HG03060 (cell line): ENCODE measurements around the gene CGB1.

Experiments
- ATAC-seq: cut with Tn5 transposase; IDR thresholded peaks from one replicate; pipeline ENCODE4 v1.9.1; 2021; ENCODE audit warnings: low read depth, moderate number of reproducible peaks; ENCODE audit not compliant: unreplicated experiment

Gene CGB1

DNA sequence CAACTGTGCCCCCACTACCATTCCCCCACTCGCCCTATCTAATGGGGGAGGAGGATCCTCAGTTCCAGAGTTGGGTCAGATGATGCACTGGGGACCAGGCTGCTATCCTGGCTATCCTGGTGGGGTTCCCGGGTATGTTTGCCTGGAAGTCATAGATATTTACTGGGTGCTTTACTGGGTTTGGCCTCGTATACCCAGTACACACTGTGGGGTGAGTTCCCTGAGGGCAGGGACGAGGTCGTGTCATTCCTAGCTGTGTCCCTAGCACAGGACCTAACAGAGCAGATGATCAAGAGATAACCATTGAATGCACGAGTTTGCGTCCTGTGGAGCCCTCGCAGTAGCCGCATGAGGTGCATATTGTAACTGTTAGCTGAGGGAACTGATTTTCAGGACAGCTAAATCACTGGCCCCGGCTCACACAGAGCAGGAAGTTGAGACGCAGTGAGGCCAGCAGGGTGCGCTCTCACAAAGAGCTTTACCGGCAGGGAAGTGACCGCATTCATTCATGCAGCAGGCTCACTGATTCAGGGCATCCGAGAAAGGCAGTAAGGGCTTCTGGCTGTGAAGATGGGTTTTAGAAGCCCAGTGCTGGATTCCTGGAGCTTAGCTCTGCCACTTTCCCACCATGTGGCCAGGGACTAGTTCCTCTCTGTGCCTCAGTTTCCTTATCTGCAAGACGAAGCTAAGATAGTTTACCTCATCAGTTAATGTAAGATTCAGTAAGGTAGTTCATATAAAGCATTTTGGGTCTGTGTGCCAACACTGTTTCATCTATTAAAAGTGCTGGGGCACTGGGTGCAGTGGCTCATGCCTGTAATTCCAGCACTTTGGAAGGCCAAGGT is 37.0 kb downstream of the CGB1 start:
- no peak for ATAC-seq

DNA sequence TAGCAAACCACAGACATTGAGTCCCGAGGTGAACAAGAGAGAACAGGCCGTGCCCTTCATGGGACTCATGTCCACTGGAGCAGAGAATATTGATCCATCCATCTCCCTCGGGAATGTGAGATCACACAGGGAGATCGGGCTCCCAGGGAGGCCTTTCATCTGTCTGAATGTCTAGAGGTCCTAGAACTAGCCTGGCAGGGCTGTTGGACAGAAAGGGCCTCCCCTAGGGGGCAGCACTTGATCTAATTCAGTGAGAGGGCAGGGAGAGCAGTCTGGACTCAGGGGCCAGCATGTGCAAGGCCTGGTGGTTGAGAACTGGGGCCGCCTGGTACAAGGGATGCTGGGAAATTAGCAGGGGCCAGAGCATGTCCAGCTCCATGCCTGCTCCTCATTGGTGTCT is 38.7 kb downstream of the CGB1 start:
- no peak for ATAC-seq

DNA sequence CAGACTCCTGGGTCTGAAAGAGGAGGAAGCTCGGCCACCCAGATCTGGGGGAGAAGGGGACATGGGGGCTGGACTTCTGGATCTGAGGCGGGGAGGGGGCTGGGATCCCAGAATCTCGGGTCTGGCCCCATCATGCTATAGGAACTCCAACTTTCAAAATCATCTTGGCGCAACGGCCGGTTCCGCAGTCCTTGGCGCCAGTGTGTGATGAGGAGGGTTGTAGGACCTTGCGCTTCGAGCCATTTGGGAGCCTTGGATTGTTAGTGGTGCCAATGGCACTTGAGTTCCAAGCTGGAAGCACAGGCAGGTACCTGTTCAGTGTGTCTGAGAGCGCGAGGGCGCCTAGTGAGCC is 42.7 kb downstream of the CGB1 start:
- no peak for ATAC-seq

DNA sequence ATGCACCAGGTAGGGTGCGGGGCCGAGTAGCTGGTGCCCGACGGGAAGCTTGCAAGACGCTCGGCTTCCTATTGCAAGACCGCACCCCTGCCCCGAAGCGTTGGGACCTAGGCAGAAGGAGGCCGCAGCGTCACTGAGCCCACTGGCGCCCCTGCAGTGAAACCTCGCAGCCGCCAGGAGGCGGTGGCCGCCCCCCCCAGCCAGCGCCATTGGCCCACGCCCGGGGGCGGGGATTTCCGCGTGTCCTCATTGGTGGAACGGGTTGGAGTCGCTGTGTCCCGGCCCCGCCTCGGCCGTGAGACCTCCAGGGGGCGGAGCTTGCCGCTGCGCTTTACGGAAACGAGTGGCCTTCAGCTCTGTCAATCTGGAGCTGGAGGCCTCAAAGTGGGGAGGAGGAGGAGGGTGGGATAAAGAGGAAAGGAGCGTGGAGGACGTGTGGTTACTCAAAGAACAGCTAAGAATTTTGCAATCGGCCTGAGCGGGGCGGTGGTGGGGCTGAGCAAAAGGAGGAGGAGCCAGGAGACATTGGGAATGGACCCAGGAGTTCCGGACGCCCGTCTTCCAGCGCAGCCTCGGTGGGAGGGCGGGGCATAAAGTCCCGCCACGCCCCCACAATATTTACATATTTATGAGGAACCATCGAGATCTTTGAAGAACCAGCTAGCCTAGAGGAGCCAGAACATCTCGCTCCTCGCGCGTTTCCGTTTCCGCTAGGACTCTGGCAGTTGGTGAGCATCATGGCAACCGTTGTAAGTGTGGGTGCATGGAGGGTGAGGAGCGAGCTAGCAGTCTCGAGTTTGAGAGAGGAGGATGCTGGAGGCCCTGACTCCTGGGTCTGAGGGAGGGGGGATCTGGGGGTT is 43.3 kb downstream of the CGB1 start, which contains the start of the genes GYS1 and RUVBL2:
Gene GYS1 (minus strand): TSS at position 135 of the 860 bp plus-strand sequence. CDS start 197 bp downstream, outside the sequence.
Gene RUVBL2 (plus strand): TSS at position 713 of the 860 bp plus-strand sequence. CDS start 25 bp downstream, at position 738.
- peak; percentile 69 for ATAC-seq

DNA sequence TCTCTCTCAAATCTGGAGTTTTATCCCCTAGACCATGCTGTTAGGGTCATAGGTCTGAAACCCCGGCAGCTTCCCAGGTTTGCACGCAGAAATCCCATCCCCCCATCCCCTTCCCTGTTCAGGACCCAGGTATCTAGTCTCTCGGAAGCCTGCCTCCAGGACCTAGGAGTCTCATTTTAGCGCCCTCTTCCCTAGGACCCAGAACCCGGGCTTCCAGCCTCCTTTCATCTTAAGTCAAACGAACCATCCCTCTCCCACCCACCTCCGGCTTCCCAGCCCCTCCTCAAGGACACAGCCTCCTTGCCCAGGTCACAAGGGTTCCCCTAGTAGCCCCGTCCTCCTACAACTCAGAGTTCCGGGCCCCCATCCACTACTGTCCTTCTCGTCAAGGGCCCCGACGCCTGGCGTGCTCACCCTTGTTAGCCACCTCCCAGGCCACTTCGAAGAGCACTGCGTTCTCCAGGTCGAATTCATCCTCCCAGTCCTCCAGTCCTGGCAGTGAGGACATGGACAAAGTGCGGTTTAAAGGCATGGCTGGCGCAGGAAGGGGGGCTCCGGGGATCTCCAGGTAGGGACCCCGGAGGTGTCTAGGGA is 44.0 kb downstream of the CGB1 start:
- no peak for ATAC-seq

DNA sequence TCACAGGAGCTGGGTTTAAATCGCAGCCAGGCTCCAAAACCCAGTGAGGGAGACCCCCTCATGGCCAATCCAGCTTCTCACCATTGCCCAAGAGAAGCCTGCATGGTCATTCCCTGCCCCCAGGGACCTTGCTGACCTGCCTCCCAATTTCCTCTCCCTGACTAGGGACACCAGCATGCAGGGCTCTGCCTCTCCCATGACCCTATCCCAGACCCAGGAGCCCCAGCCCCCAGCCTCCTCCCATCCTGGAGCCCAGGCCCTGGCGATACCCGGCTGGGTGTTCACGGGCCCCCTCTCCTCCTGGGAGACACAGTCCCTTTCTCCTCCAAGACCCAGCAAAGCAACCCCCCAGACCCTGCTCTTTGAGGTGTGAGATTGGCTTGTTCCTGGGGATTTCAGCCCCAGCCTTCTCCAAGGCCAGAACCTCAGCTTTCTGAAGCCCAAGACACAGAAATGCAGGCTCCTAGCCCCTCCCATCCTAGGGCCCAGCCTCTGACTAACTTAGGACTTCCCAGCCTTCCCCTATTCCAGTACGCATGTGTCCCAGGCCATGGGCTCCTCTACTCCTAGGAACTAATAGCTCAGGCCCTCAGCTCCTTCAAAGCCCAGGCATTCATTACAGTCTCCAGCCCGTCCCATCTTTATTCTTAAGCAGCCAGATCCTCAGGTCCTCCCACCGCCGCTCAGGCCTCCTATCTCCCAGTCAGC is 44.7 kb downstream of the CGB1 start:
- ATAC-seq, result no peak

DNA sequence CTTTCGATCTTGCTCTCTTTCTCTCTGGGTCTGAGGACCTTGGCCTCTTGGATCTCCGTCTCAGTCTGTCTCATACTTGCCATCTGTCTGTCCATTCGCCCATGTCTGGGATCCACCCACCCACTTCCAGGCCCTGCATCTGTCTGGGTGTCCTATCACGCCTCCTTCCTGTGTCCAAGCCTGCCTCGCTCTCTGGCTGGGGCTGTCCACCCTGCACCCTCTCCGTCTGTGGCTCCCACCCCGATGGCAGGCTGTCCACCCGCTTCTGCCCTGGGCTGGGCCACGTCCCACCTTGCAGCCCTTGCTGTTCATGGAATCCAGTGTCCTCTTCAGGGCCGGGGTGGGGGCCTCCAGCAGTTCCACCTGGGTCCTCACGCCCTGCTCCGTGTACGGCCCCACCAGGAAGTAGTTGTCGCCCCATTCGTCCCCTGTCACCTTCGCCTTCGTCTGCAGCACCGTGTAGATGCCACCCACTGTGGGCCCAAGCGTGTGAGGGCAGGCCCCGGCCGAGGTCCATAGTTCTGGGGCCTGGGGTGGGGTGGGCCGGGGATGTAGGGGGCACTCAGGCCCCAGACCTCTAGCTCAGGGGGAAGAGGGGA is 45.6 kb downstream of the CGB1 start:
- no peak for ATAC-seq

DNA sequence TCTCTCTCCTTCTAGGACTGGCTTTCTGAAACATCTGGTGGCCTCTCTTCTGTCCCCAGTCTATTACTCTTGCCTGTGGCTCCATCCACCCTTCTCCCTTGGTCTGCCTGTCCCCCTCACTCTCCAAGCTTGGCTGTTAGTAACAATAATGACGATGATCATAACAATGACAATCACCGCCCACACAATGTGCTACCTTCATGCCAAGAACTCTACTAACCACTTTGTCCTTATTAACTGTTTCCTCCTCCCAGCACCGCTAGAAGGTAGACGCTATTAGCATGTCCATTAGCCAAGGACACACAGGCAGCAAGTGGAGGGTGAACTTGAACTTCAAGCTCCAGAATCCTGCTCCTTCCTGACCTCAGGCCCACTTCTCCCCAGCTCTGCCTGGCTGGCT is 46.3 kb downstream of the CGB1 start:
- no peak for ATAC-seq

DNA sequence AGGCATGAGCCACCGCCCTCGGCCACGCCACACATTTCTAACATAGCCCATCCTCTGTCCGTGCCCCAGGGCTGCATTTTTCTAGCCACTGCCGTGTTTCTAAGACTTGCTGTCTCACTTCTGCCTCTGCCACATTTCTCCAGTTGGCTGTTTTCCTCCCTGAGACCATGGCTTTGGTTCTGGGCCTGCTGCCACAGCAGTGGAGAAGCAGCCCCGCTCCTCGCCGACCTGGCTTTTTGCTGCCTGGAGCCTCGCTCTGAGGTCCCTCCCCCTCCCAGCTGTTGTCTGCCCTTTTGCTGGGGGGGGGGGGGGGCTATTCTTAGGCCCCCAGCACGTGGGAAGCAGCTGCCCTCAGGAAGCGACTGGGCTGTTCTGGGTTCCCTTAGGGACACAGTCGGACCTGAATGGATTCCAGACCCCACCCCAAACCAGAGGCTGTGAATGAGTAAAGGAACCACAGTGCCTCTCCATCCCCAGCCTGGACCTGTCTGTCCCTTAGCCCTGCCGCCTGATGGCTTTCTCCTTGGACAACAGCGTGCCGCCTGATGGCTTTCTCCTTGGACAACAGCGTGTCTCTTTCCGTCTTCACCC is 46.9 kb downstream of the CGB1 start:
- ATAC-seq, result no peak

DNA sequence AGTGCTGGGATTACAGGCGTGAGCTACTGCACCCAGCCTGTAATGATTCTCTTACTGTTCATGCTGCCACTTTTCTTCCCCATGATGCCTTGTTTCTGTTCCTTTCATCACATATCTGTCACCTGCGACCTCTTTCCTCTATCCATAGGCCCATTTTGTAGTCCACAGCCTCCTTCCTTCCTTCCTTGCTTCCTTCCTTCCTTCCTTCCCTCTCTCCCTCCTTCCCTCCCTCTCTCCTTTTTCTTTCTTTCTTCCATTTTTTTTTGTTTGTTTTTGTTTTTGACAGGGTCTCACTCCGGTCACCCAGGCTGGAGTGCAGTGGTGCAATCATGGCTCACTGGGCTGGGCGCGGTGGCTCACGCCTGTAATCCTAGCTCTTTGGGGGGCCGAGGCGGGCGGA is 47.8 kb downstream of the CGB1 start:
- ATAC-seq, result no peak

DNA sequence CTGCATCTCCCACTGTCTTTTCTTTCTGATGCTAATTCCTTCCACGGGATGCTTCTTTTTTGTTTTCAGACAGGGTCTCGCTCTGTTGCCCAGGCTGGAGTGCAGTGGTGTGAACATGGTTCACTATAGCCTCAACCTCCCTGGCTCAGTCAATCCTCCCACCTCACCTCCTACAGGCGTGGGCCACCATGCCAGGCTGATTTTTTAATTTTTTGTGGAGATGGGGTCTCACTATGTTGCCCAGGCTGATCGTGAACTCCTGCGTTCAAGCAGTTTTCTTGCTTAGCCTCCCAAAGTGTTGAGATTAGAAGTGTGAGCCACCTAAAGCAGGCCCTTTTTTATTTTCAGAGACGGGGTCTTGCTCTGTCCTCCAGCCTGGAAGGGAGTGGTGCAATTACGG is 48.4 kb downstream of the CGB1 start:
- ATAC-seq, result no peak

DNA sequence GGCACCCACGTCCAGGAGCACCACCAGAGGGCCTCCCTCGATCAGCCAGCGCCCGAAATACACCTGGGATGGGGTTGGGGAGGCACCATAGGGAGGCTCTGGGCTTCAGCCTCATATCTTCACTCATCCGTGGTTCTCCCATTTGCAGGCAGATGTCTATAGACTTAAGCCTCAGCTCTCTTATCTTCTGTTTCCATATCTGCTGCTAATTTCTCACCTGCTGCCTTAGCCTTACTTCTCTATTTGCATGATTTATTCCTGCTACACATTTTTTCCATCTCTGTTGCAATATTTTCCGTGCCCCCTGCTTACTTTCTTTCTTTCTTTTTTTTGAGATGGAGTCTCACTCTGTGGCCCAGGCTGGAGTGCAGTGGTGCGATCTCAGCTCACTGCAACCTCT is 49.4 kb downstream of the CGB1 start:
- no peak for ATAC-seq

DNA sequence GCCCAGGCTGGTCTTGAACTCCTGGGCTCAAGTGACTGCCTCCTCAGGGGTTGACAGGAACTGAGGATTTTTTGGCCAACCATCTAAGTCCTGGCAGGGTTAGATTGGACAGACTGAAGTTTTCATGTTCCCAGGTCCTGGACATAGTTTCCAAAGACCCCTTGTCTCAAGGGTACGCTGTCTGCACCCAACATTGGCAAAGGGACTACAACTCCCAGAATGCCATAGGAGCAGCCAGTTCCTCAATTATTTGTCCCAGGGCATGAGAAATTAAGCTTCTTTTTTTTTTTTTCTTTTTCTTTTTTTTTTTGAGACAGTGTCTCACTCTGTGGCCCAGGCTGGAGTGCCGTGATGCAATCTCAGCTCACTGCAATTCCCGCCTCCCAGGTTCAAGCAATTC is 50.5 kb downstream of the CGB1 start:
- ATAC-seq, result no peak

DNA sequence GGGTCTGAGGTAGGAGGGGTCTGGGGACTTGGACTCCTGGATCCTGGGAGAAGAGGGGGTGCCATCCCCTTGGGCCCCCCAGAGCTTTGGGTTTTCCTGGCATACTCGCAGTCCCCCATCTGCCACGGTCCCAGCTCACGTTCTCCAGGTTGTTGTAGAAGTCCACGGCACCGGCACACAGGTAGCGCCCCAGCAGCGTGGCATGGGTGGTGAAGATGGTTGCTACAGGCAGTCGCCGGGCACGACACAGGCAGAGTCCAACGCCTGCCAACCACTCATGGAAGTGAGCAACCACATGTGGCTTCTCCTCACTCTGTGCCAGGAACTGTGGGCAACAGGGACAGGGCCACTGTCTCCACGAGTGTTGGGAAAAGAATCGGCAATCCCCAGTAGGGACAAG is 51.0 kb downstream of the CGB1 start:
- no peak for ATAC-seq
